AG10803 (cell line): ENCODE measurements around the gene GNAZ.

Source experiments
- DNase-seq: peaks from one replicate; pipeline ENCODE4 v3.0.0; 2010; ENCODE audit warnings: low read depth
- H3K4me3 ChIP-seq: 2 replicates; pipeline ENCODE4 v1.5.1; 2011; ENCODE audit warnings: mild to moderate bottlenecking, low read length, control low read depth
- CTCF ChIP-seq: conservative IDR thresholded peaks from 2 replicates; pipeline ENCODE4 v1.5.1; 2011; ENCODE audit warnings: mild to moderate bottlenecking, low read length, control low read depth, inconsistent platforms

The GNAZ gene

GRCh38 chr22:23036684-23037428 lies 33.5 kb upstream of the GNAZ start:
- H3K4me3 ChIP-seq: no peak overlapping the region
- no peak for TF ChIP-seq CTCF
- peak; percentile 79 for DNase-seq

DNA sequence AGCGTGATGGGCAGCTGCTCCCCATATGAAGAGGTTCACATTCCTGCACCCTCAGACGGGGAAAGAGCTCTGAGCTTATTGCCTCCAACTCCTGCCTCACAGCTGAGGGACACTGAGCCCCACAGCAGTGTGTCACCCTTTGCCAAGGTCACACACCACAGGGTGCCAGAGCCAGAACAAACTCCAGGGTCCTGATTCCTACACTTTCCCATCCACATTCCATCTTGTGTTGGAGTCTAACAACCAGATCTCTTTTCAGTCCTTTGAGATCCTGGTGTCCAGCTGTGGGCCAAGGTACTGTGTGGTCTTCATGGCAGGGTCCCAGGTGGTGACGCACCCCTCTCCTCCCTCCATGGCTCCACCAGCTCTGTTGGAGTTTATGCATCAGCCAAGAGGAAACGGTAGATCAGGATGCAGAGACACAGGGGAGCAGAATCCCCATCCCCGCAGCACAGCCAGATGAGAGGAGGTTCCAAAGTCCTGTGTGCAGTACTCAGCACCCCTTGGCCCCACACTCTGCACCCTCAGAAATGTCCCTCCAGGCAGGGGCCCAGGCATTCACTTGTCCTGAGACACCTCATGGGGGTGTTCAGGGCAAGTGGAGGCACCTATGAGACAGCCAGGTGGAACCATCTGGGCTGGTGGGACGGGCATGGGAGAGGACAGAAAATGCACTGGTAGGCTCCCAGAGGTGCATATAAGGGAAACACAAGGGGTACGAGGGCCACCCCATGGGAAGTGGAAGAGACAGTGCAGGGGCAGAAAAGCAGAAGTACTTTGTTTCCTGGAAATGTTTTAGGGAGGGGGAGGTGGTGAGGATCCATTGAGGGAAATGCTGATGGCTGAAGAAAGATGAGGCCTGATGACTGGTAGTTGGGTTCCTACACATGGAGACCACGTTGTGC lies 32.6 kb upstream of the GNAZ start:
- DNase-seq: no peak
- H3K4me3 ChIP-seq: no peak overlapping the region
- TF ChIP-seq CTCF: no peak

GRCh38 chr22:23038334-23038642 lies 32.0 kb upstream of the GNAZ start:
- no peak for TF ChIP-seq CTCF
- no peak for DNase-seq
- H3K4me3 ChIP-seq: no peak overlapping the region

DNA sequence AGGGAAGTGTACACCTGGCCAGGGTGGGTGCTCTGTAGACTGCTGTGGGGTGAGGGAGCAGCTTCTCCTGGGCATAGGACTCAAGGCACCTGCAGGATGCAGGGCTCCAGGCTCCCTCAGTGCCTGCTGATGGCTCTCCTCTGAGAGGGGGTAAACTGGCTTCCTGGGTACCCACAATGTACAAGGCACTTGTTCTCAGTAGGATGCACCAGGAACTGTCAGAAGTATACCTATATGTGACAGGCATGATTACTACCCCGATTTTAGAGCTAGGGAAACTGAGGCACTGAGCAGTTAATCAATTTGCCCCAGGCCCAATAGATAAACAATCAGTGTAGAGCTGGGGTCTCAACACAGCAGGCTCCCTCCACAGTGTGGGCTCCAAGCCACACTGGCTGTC lies 31.4 kb upstream of the GNAZ start:
- DNase-seq: no peak
- H3K4me3 ChIP-seq: no peak overlapping the region
- no peak for TF ChIP-seq CTCF

- DNase-seq: no peak
- no peak for TF ChIP-seq CTCF
- no peak overlapping the region for H3K4me3 ChIP-seq
Observed at GRCh38 chr22:23042179-23042578, 28.1 kb upstream of the GNAZ start.

DNA sequence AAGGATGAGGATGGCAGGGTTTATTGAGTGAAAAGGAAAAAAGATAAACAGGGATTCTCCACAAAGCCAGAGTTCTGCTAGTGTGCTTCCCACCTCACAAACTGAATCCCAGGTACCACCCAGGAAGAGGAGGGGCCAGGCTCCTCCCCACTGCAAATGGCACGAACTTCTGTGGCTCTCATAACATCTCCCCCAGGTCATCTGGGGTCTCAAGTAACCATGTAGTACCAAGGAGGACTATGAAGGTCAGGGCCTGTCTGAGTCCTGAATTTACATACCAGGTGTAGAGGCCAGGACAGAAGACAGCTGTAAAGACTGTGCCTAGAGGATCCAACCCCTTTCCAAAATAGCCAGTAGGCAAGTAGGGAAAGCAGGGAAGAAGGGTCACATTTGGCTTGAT lies 25.7 kb upstream of the GNAZ start:
- DNase-seq: no peak
- no peak for TF ChIP-seq CTCF
- no peak overlapping the region for H3K4me3 ChIP-seq

GRCh38 chr22:23045461-23045860 lies 24.9 kb upstream of the GNAZ start:
- no peak overlapping the region for H3K4me3 ChIP-seq
- no peak for DNase-seq
- TF ChIP-seq CTCF: no peak
